Erythroblast (primary cell): ENCODE results near the gene MAP7D2.
A peak's percentile ranks its signal among the peaks of the same experiment; 100 is the strongest.

Experiments
- DNase-seq, 2 experiments: peaks; one replicate each; lab custom pipeline; 2025; lab: John Stamatoyannopoulos, UW
- GATA1 ChIP-seq: IDR thresholded peaks from 2 replicates; pipeline ENCODE4 v1.6.1; 2011; ENCODE audit warnings: low read depth, mild to moderate bottlenecking, control low read depth, low read length, moderate library complexity
- POLR2A ChIP-seq: IDR thresholded peaks from 2 replicates; pipeline ENCODE4 v1.6.1; 2011; ENCODE audit warnings: mild to moderate bottlenecking, low read length

MAP7D2 gene

DNA sequence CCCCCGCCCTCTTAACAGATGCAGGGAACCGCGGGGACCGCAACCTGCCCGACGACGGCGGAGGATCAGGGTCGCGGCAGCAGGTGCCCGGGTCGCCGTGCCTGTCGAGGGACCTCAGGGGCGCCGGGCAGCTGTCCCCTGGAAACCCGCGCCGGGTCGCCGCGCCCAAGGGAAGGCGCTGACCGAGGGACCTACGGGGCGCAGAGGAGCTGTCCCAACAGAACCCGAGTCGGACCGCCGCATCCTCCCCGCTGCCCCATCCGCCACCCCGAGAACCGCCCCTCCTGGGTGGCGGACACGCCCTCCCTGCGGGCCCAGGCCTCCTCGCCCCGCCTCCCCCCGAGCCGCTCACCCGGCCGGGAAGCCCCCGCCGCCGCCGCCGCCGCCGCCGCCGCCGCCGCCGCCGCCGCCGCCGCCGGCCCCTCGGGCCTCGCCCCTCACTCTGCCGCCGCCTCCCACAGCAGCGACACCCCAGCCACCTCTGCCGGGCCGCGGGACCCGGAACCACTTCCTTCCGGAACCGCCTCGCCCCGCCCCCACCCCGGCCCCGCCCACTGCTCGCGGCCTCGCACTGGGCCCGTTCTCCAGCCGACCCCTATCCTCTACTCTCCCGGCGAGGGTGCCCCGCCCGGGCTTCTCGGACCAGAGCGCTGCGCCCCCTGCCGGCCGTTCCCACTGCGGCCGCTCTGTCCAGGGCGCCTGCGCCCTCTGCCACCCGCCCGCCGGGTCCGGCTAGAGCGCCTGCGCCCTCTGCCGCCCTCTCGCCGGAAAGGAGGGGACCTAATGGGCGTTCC, 126.0 kb downstream of the MAP7D2 start, which contains the start of gene BCLAF3:
TSS of gene BCLAF3 (minus strand) at position 506 of the 794 bp plus-strand sequence. CDS start 20,797 bp downstream, outside the sequence.
- TF ChIP-seq GATA1 (no peak), POLR2A (no peak)
- peak; percentile 89 to 94 for DNase-seq

DNA sequence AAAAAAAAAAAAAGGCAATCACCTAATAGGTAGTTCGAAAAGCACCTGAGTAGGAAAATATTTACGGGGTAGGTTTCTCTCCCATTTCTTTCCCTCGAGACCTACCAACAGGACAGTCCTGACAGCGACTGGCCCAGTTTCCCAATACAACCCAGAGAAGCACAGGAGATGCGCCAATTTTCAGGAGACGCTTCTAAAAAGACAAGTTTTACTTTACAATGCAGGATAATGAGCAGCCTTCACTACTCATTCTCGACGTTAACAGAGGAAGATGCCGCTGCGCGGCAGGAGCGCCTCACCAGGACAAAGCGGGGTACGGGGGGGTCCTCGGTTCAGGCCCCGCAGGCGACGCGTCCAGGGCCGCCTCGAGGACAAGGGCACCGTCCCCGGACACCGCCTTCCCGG, 126.6 kb downstream of the MAP7D2 start:
- DNase-seq, result no peak
- TF ChIP-seq POLR2A (no peak), GATA1 (no peak)

DNA sequence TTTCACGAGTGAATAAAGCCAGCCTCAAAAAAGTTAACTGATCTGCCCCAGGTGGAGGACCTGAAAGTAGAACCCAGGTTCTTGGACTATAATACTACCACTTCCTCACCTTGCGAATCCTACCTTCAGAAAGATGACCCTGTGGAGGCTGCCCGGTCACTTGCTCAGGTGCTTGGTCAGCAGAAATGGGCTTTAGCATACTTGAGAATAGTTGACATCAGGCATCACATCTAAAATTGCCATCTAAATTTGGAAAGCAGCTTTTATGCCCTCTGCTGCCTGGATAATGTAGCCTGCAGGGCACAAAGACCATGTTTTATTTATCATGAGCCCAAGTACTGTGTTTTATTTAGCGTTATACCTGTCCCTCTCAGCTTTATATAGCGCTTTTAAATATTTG, 128.9 kb downstream of the MAP7D2 start:
- TF ChIP-seq POLR2A (no peak), GATA1 (no peak)
- DNase-seq, result no peak

DNA sequence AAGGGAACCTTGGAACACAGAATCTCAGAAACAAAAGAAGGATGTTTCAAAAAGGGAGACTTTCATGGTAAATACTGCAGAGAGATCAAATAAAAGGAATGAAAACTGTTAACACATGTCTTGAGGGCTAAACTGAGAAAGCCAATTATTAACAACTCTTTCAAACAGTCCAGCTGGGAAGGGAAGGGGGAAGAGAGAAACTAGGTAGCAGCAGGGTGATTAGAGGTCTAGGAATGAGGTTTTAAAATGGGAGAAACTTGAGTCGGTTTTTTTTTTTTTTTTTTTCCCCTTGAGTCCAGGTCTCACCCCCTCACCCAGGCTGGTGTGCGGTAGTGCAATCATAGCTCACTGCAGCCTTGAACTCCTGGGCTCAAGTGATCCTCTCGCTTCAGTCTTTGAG, 130.2 kb downstream of the MAP7D2 start:
- no peak for DNase-seq
- TF ChIP-seq GATA1 (no peak), POLR2A (no peak)

- DNase-seq, result no peak
Measured at GRCh38 chrX:19981947-19982346, 134.8 kb downstream of the MAP7D2 start.

GRCh38 chrX:19975845-19976244, 140.9 kb downstream of the MAP7D2 start:
- no peak for DNase-seq
- TF ChIP-seq POLR2A, result no peak
- TF ChIP-seq GATA1, result no peak

More at GRCh38 chrX:19981947-19982346, 134.8 kb downstream of the MAP7D2 start:
- TF ChIP-seq GATA1 (no peak), POLR2A (no peak)

GRCh38 chrX:19972984-19973383, 143.7 kb downstream of the MAP7D2 start:
- no peak for DNase-seq
- TF ChIP-seq POLR2A, result no peak

GRCh38 chrX:19968276-19968675, 148.4 kb downstream of the MAP7D2 start:
- no peak for TF ChIP-seq POLR2A
- no peak for TF ChIP-seq GATA1
- peak in 1 of 2 experiments; percentile 2 for DNase-seq

DNA sequence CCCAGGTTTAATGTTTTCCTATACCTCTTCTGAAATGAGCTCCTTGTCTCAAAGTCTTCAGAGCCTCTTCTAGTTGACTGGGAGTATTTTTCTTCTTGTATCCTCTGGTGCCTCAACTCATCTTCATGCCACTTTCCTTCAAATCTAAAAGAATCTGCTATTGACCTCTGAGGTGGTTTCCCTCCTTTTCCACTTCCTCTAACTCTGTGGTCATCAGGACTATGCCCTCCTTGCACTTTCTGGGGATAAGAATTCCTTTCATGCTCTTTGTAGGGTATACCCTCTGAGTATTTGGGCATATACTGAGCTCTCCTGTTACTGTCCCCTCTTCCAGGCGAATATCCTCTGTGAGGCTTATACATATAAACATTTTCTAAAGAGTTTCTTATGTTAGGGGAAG, 150.7 kb downstream of the MAP7D2 start:
- TF ChIP-seq POLR2A (no peak), GATA1 (no peak)
- no peak for DNase-seq

- DNase-seq, result no peak
Measured at GRCh38 chrX:19964017-19964710, 152.5 kb downstream of the MAP7D2 start.

GRCh38 chrX:19960913-19961312, 155.8 kb downstream of the MAP7D2 start:
- DNase-seq, result no peak

More at GRCh38 chrX:19964017-19964710, 152.5 kb downstream of the MAP7D2 start:
- TF ChIP-seq GATA1 (no peak), POLR2A (no peak)

GRCh38 chrX:19958552-19959486, 157.9 kb downstream of the MAP7D2 start:
- no peak for TF ChIP-seq GATA1
- TF ChIP-seq POLR2A, result no peak
- DNase-seq, result peak in 1 of 2 experiments; percentile 0

More at GRCh38 chrX:19960913-19961312, 155.8 kb downstream of the MAP7D2 start:
- TF ChIP-seq POLR2A, result no peak
- no peak for TF ChIP-seq GATA1

GRCh38 chrX:19956923-19957322, 159.8 kb downstream of the MAP7D2 start:
- TF ChIP-seq POLR2A, result no peak
- no peak for TF ChIP-seq GATA1
- DNase-seq, result no peak
